ENCODE data around the gene SAYSD1.
"Not testable (repeated sequence)": the region's sequence is repeated elsewhere in the genome, so short reads cannot be mapped to it uniquely, and the experiment has no call there.

SAYSD1 gene

DNA sequence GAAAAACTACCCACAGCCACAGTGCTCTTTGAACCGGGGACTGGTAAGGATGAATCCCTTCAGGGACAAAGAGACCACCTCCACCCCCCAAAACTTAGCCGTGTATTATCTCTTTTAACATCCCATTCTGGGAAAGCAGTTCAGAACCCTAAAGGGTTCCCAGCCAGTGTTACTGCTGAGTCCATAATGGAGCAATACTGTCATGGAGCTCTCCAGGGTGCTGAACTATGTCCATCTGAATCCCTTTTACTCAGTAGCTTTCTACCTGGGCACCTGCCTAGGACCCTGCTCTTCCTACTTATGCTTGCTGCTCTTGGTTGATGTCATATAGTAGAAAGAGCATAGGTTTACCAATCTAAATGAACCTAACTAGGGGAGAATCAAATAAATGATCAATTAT lies 22.3 kb upstream of the SAYSD1 start:
- H3K4me2 ChIP-seq (ENCODE audit: low read length): no peak overlapping the region
- no peak overlapping the region for H3K9ac ChIP-seq (ENCODE audit: low read depth, low read length)
- no peaks in the 10 kb centered on the region for H3K27me3 ChIP-seq (ENCODE audit: control insufficient read depth, insufficient read depth, low read length)
- H3K4me1 ChIP-seq (ENCODE audit: control insufficient read depth, insufficient read depth, low read length): no peaks in the 10 kb centered on the region
- H3K9me3 ChIP-seq (replicated peaks; ENCODE audit: low read length): no peaks in the 10 kb centered on the region
- no peaks in the 10 kb centered on the region for H3K36me3 ChIP-seq (ENCODE audit: insufficient read depth, low read length)
- H3K4me3 ChIP-seq (ENCODE audit: low read length): no peak overlapping the region

DNA sequence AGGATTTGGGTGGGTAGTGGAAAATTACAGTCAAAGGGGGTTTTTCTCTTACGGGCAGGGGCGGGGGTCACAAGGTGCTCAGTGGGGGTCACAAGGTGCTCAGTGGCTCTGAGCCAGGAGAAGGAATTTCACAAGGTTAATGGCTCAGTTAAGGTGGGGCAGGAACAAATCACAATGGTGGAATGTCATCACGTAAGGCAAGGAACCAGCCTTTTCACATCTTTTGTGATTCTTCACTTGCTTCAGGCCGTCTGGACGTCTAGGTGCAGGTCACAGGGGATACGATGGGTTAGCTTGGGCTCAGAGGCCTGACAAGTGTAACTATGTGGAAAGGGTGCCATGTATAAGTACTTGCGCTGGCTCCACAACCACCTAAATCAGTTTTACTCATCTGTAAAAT lies 21.2 kb upstream of the SAYSD1 start:
- not testable (repeated sequence) for H3K9ac ChIP-seq (ENCODE audit: low read depth, low read length); H3K36me3 ChIP-seq (ENCODE audit: insufficient read depth, low read length); H3K4me3 ChIP-seq (ENCODE audit: low read length); H3K4me2 ChIP-seq (ENCODE audit: low read length); H3K4me1 ChIP-seq (ENCODE audit: control insufficient read depth, insufficient read depth, low read length); H3K27me3 ChIP-seq (ENCODE audit: control insufficient read depth, insufficient read depth, low read length); H3K9me3 ChIP-seq (replicated peaks; ENCODE audit: low read length)

DNA sequence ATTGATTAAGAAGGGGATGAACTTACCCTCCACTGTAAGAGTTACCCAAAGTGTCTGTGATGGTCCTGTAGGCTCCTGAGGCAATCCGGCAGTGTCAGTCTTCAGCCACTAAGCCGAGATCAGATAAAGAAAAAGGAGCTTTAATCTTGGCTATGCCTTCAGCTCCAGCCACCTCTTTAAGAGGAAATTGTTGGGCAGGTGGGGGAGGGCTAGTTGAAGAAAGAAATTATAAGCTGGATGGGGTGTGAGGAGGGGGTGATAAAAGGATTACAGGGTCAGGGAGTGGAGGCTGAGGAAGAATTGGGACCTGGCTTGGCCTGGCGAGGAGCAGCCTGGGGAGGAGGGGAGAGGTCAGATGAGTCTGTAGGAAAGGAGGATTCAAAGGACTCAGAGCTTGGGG lies 19.8 kb upstream of the SAYSD1 start:
- H3K9me3 ChIP-seq (replicated peaks; ENCODE audit: low read length); H3K9ac ChIP-seq (ENCODE audit: low read depth, low read length); H3K27me3 ChIP-seq (ENCODE audit: control insufficient read depth, insufficient read depth, low read length); H3K4me3 ChIP-seq (ENCODE audit: low read length); H3K4me2 ChIP-seq (ENCODE audit: low read length); H3K4me1 ChIP-seq (ENCODE audit: control insufficient read depth, insufficient read depth, low read length); H3K36me3 ChIP-seq (ENCODE audit: insufficient read depth, low read length): not testable (repeated sequence)

DNA sequence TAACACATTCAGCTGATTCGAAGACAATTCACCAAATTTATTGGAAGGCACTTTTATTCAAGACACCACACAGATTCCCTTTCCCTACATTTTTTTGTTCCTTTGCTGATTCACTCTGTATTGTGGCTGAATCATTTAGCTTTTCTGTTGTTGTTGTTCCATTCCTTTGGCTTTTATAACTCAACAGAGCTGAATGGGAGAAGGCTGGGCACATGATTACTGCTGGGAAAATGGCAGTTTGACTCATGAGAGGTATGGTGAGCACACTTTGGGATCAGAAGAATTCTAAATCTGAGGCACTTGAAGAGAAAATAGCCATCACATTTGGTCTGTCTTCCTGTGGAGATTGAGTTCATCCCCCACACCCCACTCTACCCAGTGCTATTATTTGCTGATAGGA lies 15.7 kb upstream of the SAYSD1 start:
- Histone ChIP-seq H3K4me1 (ENCODE audit: control insufficient read depth, insufficient read depth, low read length) (no peaks in the 10 kb centered on the region), H3K27me3 (ENCODE audit: control insufficient read depth, insufficient read depth, low read length) (no peaks in the 10 kb centered on the region), H3K4me3 (ENCODE audit: low read length) (no peak overlapping the region), H3K9ac (ENCODE audit: low read depth, low read length) (no peak overlapping the region), H3K9me3 (replicated peaks; ENCODE audit: low read length) (no peaks in the 10 kb centered on the region), H3K4me2 (ENCODE audit: low read length) (no peak overlapping the region), H3K36me3 (ENCODE audit: insufficient read depth, low read length) (no peaks in the 10 kb centered on the region)

DNA sequence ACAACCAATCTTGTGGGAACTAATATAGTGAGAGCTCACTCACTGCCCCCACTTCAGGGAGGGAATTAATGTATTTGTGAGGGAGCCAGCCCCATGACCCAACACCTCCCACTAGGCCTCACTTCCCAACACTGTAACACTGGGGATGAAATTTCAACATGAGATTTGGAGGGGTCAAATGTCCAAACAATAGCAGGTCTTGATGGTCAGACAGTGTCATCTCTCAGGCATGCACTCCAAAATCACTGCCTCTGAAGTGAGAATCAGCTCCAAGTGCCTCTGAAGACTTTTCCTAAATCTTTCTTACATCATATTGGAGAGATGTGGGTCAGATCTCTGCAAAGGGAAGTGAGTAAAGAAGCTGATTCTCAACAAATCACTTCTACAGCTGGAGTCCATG lies 13.8 kb upstream of the SAYSD1 start:
- Histone ChIP-seq H3K9me3 (replicated peaks; ENCODE audit: low read length) (no peaks in the 10 kb centered on the region), H3K27me3 (ENCODE audit: control insufficient read depth, insufficient read depth, low read length) (no peaks in the 10 kb centered on the region), H3K4me1 (ENCODE audit: control insufficient read depth, insufficient read depth, low read length) (no peaks in the 10 kb centered on the region), H3K4me3 (ENCODE audit: low read length) (no peak overlapping the region), H3K4me2 (ENCODE audit: low read length) (no peak overlapping the region), H3K9ac (ENCODE audit: low read depth, low read length) (no peak overlapping the region), H3K36me3 (ENCODE audit: insufficient read depth, low read length) (no peaks in the 10 kb centered on the region)

DNA sequence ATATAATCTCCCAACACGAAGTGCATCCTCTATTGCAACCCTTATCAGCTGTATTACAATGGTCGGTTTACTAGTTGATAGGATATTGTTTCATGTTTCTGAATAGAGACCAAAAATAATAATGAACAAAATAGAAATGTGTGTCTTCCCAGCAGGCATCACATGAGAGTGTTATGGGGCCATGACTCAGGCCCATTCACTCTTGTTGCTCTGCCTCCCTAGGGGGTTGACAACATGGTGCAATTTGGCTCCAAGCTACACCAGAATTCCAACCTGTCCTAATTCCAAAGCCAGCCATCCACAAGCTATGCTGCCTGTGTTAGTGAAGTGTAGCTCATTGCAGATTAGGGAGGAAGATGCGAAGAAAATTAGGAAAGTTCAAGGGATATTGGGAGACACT lies 13.1 kb upstream of the SAYSD1 start:
- H3K4me2 ChIP-seq (ENCODE audit: low read length): no peak overlapping the region
- H3K4me3 ChIP-seq (ENCODE audit: low read length): no peak overlapping the region
- H3K36me3 ChIP-seq (ENCODE audit: insufficient read depth, low read length): no peaks in the 10 kb centered on the region
- no peak overlapping the region for H3K9ac ChIP-seq (ENCODE audit: low read depth, low read length)
- no peaks in the 10 kb centered on the region for H3K27me3 ChIP-seq (ENCODE audit: control insufficient read depth, insufficient read depth, low read length)
- H3K4me1 ChIP-seq (ENCODE audit: control insufficient read depth, insufficient read depth, low read length): no peaks in the 10 kb centered on the region
- no peaks in the 10 kb centered on the region for H3K9me3 ChIP-seq (replicated peaks; ENCODE audit: low read length)

DNA sequence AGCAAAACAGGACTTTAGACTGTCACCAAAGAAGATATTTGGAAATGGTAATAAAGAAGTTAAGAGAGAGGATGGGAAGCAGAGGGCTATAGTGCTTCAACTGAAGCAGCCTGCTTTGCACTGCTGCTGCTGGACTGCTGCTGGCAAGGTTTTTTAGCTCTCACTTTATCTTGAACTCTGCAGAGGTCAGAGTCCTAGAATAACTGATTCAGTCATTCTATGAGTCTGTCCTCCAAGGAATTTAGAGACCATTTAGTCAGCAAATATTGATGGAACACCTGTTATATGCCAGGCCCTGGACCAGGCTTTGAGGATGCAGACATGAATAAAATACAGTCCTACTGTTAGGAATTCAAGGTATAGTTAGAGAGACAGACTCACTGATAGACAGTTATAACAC lies 9.1 kb upstream of the SAYSD1 start:
- no peaks in the 10 kb centered on the region for H3K9me3 ChIP-seq (replicated peaks; ENCODE audit: low read length)
- H3K9ac ChIP-seq (ENCODE audit: low read depth, low read length): no peak overlapping the region
- H3K27me3 ChIP-seq (ENCODE audit: control insufficient read depth, insufficient read depth, low read length): no peaks in the 10 kb centered on the region
- H3K36me3 ChIP-seq (ENCODE audit: insufficient read depth, low read length): no peaks in the 10 kb centered on the region
- H3K4me3 ChIP-seq (ENCODE audit: low read length): no peak overlapping the region
- H3K4me1 ChIP-seq (ENCODE audit: control insufficient read depth, insufficient read depth, low read length): no peaks in the 10 kb centered on the region
- no peak overlapping the region for H3K4me2 ChIP-seq (ENCODE audit: low read length)

DNA sequence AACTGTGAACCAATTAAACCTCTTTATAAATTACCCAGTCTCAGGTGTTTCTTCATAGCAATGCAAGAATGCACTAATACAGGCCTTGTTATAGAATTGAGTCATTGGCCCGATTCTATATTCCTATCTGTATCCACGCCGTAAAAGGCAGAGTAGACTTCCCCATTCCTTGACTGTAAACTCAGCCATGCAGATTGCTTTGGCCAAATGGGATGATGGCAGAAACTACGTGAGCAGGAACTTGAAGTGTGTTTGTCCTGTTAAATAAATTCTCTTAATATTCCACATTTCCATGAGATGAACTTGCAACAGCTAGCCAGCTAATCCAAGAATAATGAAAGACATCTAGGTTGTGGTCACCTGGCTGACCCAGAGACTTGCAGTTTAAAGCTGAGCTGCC lies 3.9 kb upstream of the SAYSD1 start:
- Histone ChIP-seq H3K9me3 (replicated peaks; ENCODE audit: low read length) (no peaks in the 10 kb centered on the region), H3K27me3 (ENCODE audit: control insufficient read depth, insufficient read depth, low read length) (no peaks in the 10 kb centered on the region), H3K36me3 (ENCODE audit: insufficient read depth, low read length) (no peaks in the 10 kb centered on the region), H3K9ac (ENCODE audit: low read depth, low read length) (no peak overlapping the region), H3K4me1 (ENCODE audit: control insufficient read depth, insufficient read depth, low read length) (peaks cover 6% of the 10 kb centered on the region), H3K4me2 (ENCODE audit: low read length) (no peak overlapping the region), H3K4me3 (ENCODE audit: low read length) (no peak overlapping the region)

DNA sequence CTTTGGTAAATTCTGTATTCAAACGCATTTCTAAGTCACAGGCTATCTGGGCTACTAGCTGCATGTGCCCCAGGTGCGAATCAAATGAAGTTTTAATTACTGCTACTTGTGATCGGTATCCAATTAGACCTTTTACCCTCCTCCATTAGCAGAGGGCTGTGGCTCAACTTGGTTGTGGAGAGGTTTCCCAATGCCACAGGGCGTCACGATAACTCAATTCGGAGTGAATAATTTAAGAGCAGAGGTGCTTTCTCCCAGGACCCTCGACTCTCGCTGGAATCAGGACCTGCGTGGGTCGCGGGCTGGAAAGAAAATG lies 640 bp downstream of the SAYSD1 start:
- H3K4me1 ChIP-seq (ENCODE audit: control insufficient read depth, insufficient read depth, low read length): peaks cover 6% of the 10 kb centered on the region
- H3K4me2 ChIP-seq (ENCODE audit: low read length): peak overlapping the region; percentile 85
- H3K27me3 ChIP-seq (ENCODE audit: control insufficient read depth, insufficient read depth, low read length): no peaks in the 10 kb centered on the region
- H3K9me3 ChIP-seq (replicated peaks; ENCODE audit: low read length): no peaks in the 10 kb centered on the region
- H3K36me3 ChIP-seq (ENCODE audit: insufficient read depth, low read length): no peaks in the 10 kb centered on the region
- peak overlapping the region; percentile 90 for H3K4me3 ChIP-seq (ENCODE audit: low read length)
- H3K9ac ChIP-seq (ENCODE audit: low read depth, low read length): peak overlapping the region; percentile 91

DNA sequence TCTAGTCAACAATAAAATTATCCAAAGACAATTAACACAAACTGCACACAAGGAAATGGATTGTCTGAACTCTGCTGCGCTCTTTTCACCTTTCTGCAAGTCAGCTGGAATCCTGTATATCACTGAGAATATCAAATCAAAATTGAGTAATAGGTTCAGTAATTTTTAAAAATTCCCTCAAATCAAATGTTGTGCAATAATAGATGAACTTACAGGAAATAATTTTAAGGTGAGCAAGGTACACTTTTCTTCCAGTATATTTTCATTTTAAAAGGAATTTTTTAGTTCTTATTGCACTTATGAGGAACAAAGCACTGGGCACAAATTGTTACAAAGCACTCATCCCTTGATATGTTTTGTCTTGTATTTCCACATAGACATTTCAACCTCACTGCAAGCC lies 1.2 kb downstream of the SAYSD1 start:
- peak overlapping the region; percentile 91 for H3K9ac ChIP-seq (ENCODE audit: low read depth, low read length)
- H3K4me2 ChIP-seq (ENCODE audit: low read length): peak overlapping the region; percentile 85
- H3K4me3 ChIP-seq (ENCODE audit: low read length): peak overlapping the region; percentile 90
- no peaks in the 10 kb centered on the region for H3K36me3 ChIP-seq (ENCODE audit: insufficient read depth, low read length)
- H3K9me3 ChIP-seq (replicated peaks; ENCODE audit: low read length): no peaks in the 10 kb centered on the region
- peaks cover 6% of the 10 kb centered on the region for H3K4me1 ChIP-seq (ENCODE audit: control insufficient read depth, insufficient read depth, low read length)
- no peaks in the 10 kb centered on the region for H3K27me3 ChIP-seq (ENCODE audit: control insufficient read depth, insufficient read depth, low read length)

DNA sequence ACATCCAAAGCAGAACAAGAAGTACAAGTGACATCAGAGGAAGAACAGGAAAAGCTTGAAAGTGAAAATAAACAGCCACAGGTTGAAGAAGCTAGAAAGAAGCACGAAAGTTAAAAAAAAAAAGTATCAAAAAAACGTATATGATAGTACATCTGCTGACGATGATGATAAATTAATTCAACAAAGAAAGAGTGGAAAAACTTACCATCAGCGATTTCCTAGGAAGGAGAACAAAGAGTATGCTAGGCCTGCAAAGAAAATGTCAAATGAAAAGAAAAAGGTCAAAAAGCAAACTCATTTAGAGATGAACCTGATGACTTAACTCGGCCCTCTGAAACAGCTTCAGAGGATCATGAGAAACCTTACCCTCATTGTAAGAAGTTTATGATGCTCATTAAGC lies 3.7 kb downstream of the SAYSD1 start:
- Histone ChIP-seq H3K27me3 (ENCODE audit: control insufficient read depth, insufficient read depth, low read length) (no peaks in the 10 kb centered on the region), H3K4me1 (ENCODE audit: control insufficient read depth, insufficient read depth, low read length) (peaks cover 6% of the 10 kb centered on the region), H3K4me3 (ENCODE audit: low read length) (no peak overlapping the region), H3K4me2 (ENCODE audit: low read length) (no peak overlapping the region), H3K36me3 (ENCODE audit: insufficient read depth, low read length) (no peaks in the 10 kb centered on the region), H3K9ac (ENCODE audit: low read depth, low read length) (no peak overlapping the region), H3K9me3 (replicated peaks; ENCODE audit: low read length) (no peaks in the 10 kb centered on the region)

DNA sequence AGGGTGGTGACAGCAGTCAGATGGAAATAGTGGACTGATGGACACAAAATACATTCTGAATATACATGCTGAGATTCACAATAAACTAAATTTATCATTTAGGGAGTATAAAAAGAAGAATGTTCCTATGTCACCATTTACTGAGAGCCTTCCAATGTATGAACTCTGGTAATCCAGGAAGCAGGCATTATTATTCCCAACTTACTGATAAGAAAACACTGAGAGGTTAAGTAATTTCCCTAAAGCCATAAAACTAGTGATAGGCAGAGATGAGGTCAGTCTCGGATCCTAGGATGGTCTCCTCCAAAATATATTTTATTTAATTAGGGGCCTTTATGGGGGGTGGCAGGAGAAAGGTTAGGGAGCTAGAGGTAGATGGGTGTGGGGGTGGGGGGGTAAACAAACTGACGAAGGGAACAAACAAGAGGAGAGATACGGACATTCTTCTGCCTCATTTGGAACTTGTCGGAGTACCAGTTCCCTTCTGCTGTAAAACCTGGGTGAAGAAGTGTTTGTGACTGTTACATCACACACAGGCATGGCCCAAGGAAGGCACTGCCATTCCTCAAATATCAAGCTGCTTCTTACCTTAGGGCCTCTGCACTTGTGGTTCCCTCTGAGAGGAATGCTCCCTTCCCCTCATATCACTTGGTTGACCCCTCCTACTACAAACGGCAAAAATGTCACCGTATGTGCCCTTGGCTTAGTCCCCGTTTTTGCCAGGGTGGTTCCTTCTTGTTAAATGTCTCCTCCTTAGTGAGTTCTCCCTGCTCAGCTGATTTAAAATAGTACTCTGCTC lies 6.7 kb downstream of the SAYSD1 start:
- no peaks in the 10 kb centered on the region for H3K4me1 ChIP-seq (ENCODE audit: control insufficient read depth, insufficient read depth, low read length)

More for the DNA sequence above, 6.7 kb downstream of the SAYSD1 start:
- H3K36me3 ChIP-seq (ENCODE audit: insufficient read depth, low read length): peaks cover 4% of the 10 kb centered on the region
- no peak overlapping the region for H3K4me2 ChIP-seq (ENCODE audit: low read length)
- H3K9me3 ChIP-seq (replicated peaks; ENCODE audit: low read length): no peaks in the 10 kb centered on the region
- no peak overlapping the region for H3K9ac ChIP-seq (ENCODE audit: low read depth, low read length)
- H3K4me3 ChIP-seq (ENCODE audit: low read length): no peak overlapping the region
- no peaks in the 10 kb centered on the region for H3K27me3 ChIP-seq (ENCODE audit: control insufficient read depth, insufficient read depth, low read length)
